Breast epithelium (tissue), 4 donors: ENCODE data around the gene FOS. TPM values are rescaled to one million over a fixed set of nuclear protein-coding genes. Genes with fewer than 3 reads are reported as not detected.

Experiments used
- DNase-seq, 2 donors: peaks; one replicate each; pipeline ENCODE4 v3.0.0-alpha.2; 2019; ENCODE audit warnings: low spot score in 2 of 2
- H3K27ac ChIP-seq, 2 donors: fragments of 200-600 bp; sonication (generic) in 1 of 2; one replicate each; pipeline ENCODE4 v1.5.1; 2016 to 2019; ENCODE audit warnings: mild to moderate bottlenecking in 1 of 2
- H3K27me3 ChIP-seq, 2 donors: fragments of 200-600 bp; sonication (generic) in 1 of 2; one replicate each; pipeline versions ENCODE4 v1.5.1 to v1.6.0; 2017 to 2019; ENCODE audit warnings: control low read depth in 1 of 2, mild to moderate bottlenecking in 1 of 2
- H3K36me3 ChIP-seq: fragments of 200-600 bp; one replicate; pipeline ENCODE4 v1.5.1; 2019
- H3K4me1 ChIP-seq, 2 donors: fragments of 200-600 bp; sonication (generic); one replicate each; pipeline ENCODE4 v1.5.1; 2016 to 2019; ENCODE audit warnings: control low read depth in 1 of 2
- H3K4me3 ChIP-seq, 3 donors: fragments of 200-600 bp; sonication (generic); 1 replicate in 2 of 3; 2 replicates in 1 of 3; pipeline ENCODE4 v1.5.1; 2016 to 2019; ENCODE audit warnings: mild to moderate bottlenecking in 3 of 3, moderate library complexity in 2 of 3
- H3K9me3 ChIP-seq, 2 donors: fragments of 200-600 bp; sonication (generic) in 1 of 2; one replicate each; pipeline ENCODE4 v1.5.1; 2016 to 2019; ENCODE audit warnings: control low read depth in 1 of 2
- CTCF ChIP-seq, 3 donors: fragments of 450-650 bp; IDR thresholded peaks; one replicate each; pipeline ENCODE4 v1.5.1; 2016 to 2017; ENCODE audit warnings: antibody characterized with exemption in 3 of 3, mild to moderate bottlenecking in 3 of 3, moderate library complexity in 3 of 3
- POLR2A ChIP-seq: fragments of 450-650 bp; IDR thresholded peaks from one replicate; pipeline ENCODE4 v1.6.1; 2016; ENCODE audit warnings: antibody characterized with exemption, mild to moderate bottlenecking, moderate library complexity
- POLR2AphosphoS5 ChIP-seq, 3 donors: sonication (generic); formaldehyde crosslinking; IDR thresholded peaks; one replicate each; pipeline ENCODE4 v1.6.1; 2017; ENCODE audit warnings: antibody characterized with exemption in 3 of 3
- intact Hi-C: fragments of 100-400 bp; cut with DNase I; formaldehyde crosslinking; loops from one replicate; pipeline ENCODE4 v1.15.1; 2023; ENCODE audit warnings: low total_unique reads
- total RNA-seq, 3 donors: library from RNA; depleted of rRNA; stranded (reverse); fragments of >200 nt; gene quantifications; one replicate each; pipeline ENCODE4 v1.1.0, GENCODE V29; 2016

Gene FOS
- total RNA-seq, 3 donors from 2014 or later, result 398 to 629 (median 549) TPM

GRCh38 chr14:75277815-75278421 is 710 bp upstream of the FOS start:
- intact Hi-C loops, result no loop called here

GRCh38 chr14:75279153-75279762 is 630 bp downstream of the FOS start:
- H3K4me3 ChIP-seq, result peak overlapping the region; percentile 87 to 93 (median 88)
- DNase-seq, result peak in 1 of 2 donors; percentile 56
- intact Hi-C loops, result no loop called here
- H3K4me1 ChIP-seq, result peaks cover 0 to 3% of the 10 kb centered on the region in 2 donors
- peak in 2 of 3 donors; percentile 7 to 31 for TF ChIP-seq POLR2AphosphoS5 (IDR thresholded peaks at IDR 0.05)
- TF ChIP-seq CTCF (IDR thresholded peaks at IDR 0.05), result peak in 1 of 3 donors; percentile 6
- no peak for TF ChIP-seq POLR2A
- no peaks in the 10 kb centered on the region for H3K36me3 ChIP-seq
- H3K27ac ChIP-seq, result peak overlapping the region; percentile 100
- H3K9me3 ChIP-seq, result no peaks in the 10 kb centered on the region
- H3K27me3 ChIP-seq, result no peaks in the 10 kb centered on the region

More at GRCh38 chr14:75277815-75278421, 710 bp upstream of the FOS start:
- Histone ChIP-seq H3K27ac (peak overlapping the region; percentile 100), H3K36me3 (no peaks in the 10 kb centered on the region), H3K4me3 (peak overlapping the region; percentile 87 to 93 (median 88)), H3K9me3 (no peaks in the 10 kb centered on the region), H3K4me1 (peaks cover 0 to 3% of the 10 kb centered on the region in 2 donors), H3K27me3 (no peaks in the 10 kb centered on the region)
- no peak for TF ChIP-seq POLR2A
- TF ChIP-seq POLR2AphosphoS5 (IDR thresholded peaks at IDR 0.05), result no peak
- peak in 1 of 3 donors; percentile 3 for TF ChIP-seq CTCF (IDR thresholded peaks at IDR 0.05)
- no peak for DNase-seq

GRCh38 chr14:75279763-75280290 is 1.2 kb downstream of the FOS start:
- H3K27me3 ChIP-seq, result no peaks in the 10 kb centered on the region
- no peaks in the 10 kb centered on the region for H3K36me3 ChIP-seq
- peak overlapping the region; percentile 100 for H3K27ac ChIP-seq
- peak; percentile 9 to 98 (median 56) for TF ChIP-seq POLR2AphosphoS5 (IDR thresholded peaks at IDR 0.05)
- TF ChIP-seq POLR2A, result no peak
- TF ChIP-seq CTCF (IDR thresholded peaks at IDR 0.05), result no peak
- H3K4me3 ChIP-seq, result peak overlapping the region; percentile 87 to 93 (median 88)
- H3K4me1 ChIP-seq, result peaks cover 0 to 3% of the 10 kb centered on the region in 2 donors
- peak in 1 of 2 donors; percentile 44 for DNase-seq
- no peaks in the 10 kb centered on the region for H3K9me3 ChIP-seq
- intact Hi-C loops, result no loop called here

- Histone ChIP-seq H3K27me3 (no peaks in the 10 kb centered on the region), H3K4me3 (peak overlapping the region; percentile 87 to 93 (median 88)), H3K4me1 (peaks cover 0 to 3% of the 10 kb centered on the region in 2 donors), H3K36me3 (no peaks in the 10 kb centered on the region), H3K27ac (peak overlapping the region; percentile 100), H3K9me3 (no peaks in the 10 kb centered on the region)
- intact Hi-C loops, result no loop called here
- TF ChIP-seq CTCF (IDR thresholded peaks at IDR 0.05) (no peak), POLR2A (peak; percentile 41)
- DNase-seq, result peak in 1 of 2 donors; percentile 12
Observed at GRCh38 chr14:75280291-75280830, 1.7 kb downstream of the FOS start.
